PC-3 (cell line): ENCODE results near the gene COL27A1. TPM values are rescaled to one million over a fixed set of nuclear protein-coding genes. Genes with fewer than 3 reads are reported as not detected.

Source experiments
- ATAC-seq: fragments of 200-7000 bp; cut with Tn5 transposase; 2 replicates; pipeline ENCODE4 v1.9.1; 2020; ENCODE audit warnings: mild to moderate bottlenecking, moderate library complexity
- BruUV-seq: library from RNA; stranded (reverse); fragments of 400-500 nt; replicated peaks from 2 replicates; lab custom pipeline; 2021; lab: Mats Ljungman, UMichigan
- CTCF ChIA-PET: fragments of 300-600 bp; sonication (Branson Sonifier 250); formaldehyde crosslinking; loops from one replicate; lab custom pipeline; 2022; ENCODE audit warnings: antibody characterized with exemption; lab: Charles Lee
- POLR2A ChIA-PET: fragments of 300-600 bp; sonication (Branson Sonifier 250); formaldehyde crosslinking; loops from one replicate; lab custom pipeline; 2022; ENCODE audit warnings: antibody characterized with exemption; ENCODE audit not compliant: unreplicated experiment; lab: Charles Lee
- DNase-seq: peaks from one replicate; pipeline ENCODE4 v3.0.0-alpha.2; 2015
- H2AFZ ChIP-seq: fragments of 300-600 bp; sonication (generic); 2 replicates; pipeline ENCODE4 v1.6.0; 2016; ENCODE audit warnings: antibody characterized with exemption, low read length
- H3F3A ChIP-seq: fragments of 300-600 bp; sonication (generic); one replicate; pipeline ENCODE4 v1.6.0; 2017; ENCODE audit warnings: antibody characterized with exemption, low read length, control low read depth, mild to moderate bottlenecking; ENCODE audit not compliant: unreplicated experiment
- H3K27ac ChIP-seq: fragments of 300-600 bp; sonication (generic); 2 replicates; pipeline ENCODE4 v1.5.1; 2016; ENCODE audit warnings: mild to moderate bottlenecking, low read length
- H3K27me3 ChIP-seq: fragments of 300-600 bp; sonication (generic); 2 replicates; pipeline ENCODE4 v1.6.1; 2016; ENCODE audit warnings: low read length, mixed read lengths
- H3K36me3 ChIP-seq: fragments of 300-600 bp; sonication (generic); 2 replicates; pipeline ENCODE4 v1.6.1; 2016; ENCODE audit warnings: low read depth, mixed run types, low read length, mixed read lengths
- H3K4me1 ChIP-seq: fragments of 300-600 bp; sonication (generic); 2 replicates; pipeline ENCODE4 v1.5.1; 2016; ENCODE audit warnings: low read length; ENCODE audit not compliant: insufficient read depth
- H3K4me2 ChIP-seq: fragments of 300-600 bp; sonication (generic); 2 replicates; pipeline ENCODE4 v1.6.0; 2016; ENCODE audit warnings: low read length
- H3K4me3 ChIP-seq: fragments of 300-600 bp; sonication (generic); 2 replicates; pipeline ENCODE4 v1.5.1; 2016; ENCODE audit warnings: mild to moderate bottlenecking, low read length, mixed read lengths
- H3K79me2 ChIP-seq: fragments of 300-600 bp; sonication (generic); 2 replicates; pipeline ENCODE4 v1.6.1; 2017; ENCODE audit warnings: low read length, mixed read lengths
- H3K9ac ChIP-seq: fragments of 300-600 bp; sonication (generic); 2 replicates; pipeline ENCODE4 v1.6.0; 2016; ENCODE audit warnings: mild to moderate bottlenecking, low read length
- H3K9me2 ChIP-seq: fragments of 300-600 bp; sonication (generic); replicated peaks from 2 replicates; pipeline ENCODE4 v1.6.1; 2016; ENCODE audit warnings: mixed run types, low read length, mixed read lengths
- H3K9me3 ChIP-seq: fragments of 300-600 bp; sonication (generic); 2 replicates; pipeline ENCODE4 v1.6.1; 2016; ENCODE audit warnings: low read length, mixed read lengths
- H4K20me1 ChIP-seq: fragments of 300-600 bp; sonication (generic); 2 replicates; pipeline ENCODE4 v1.6.1; 2016; ENCODE audit warnings: low read length, mixed read lengths
- CTCF ChIP-seq: fragments of 300-600 bp; sonication (generic); conservative IDR thresholded peaks from 2 replicates; pipeline ENCODE4 v1.5.1; 2017; ENCODE audit warnings: antibody characterized with exemption, low read depth, mild to moderate bottlenecking, low read length
- EZH2 ChIP-seq: fragments of 300-600 bp; sonication (generic); IDR thresholded peaks from one replicate; pipeline ENCODE4 v1.6.1; 2017; ENCODE audit warnings: antibody characterized with exemption, mild to moderate bottlenecking, low read length; ENCODE audit not compliant: unreplicated experiment
- EZH2phosphoT487 ChIP-seq: fragments of 300-600 bp; sonication (generic); IDR thresholded peaks from 2 replicates; pipeline ENCODE4 v1.6.1; 2018; ENCODE audit warnings: mild to moderate bottlenecking, antibody characterized with exemption, low read length, borderline replicate concordance
- intact Hi-C: fragments of 100-400 bp; cut with micrococcal nuclease; formaldehyde crosslinking; loops from 2 replicates; pipeline ENCODE4 v1.9.0; 2023
- total RNA-seq: library from RNA; depleted of rRNA; stranded (reverse); fragments of >200 nt; gene quantifications from 2 replicates; pipeline ENCODE4 v1.2.3, GENCODE V29; 2014

Gene COL27A1
- total RNA-seq, 1 experiment from 2014 or later: 4.3 TPM

GRCh38 chr9:114228016-114228808, 72.9 kb downstream of the COL27A1 start:
- BruUV-seq: no TSS peak
- POLR2A ChIA-PET: interaction anchor here (0.7 kb wide), 1 partner anchor 24 kb away, joined by 4 read pairs; no protein-coding TSS in a partner anchor

GRCh38 chr9:114229295-114229694, 74.0 kb downstream of the COL27A1 start:
- BruUV-seq: no TSS peak
- no peaks in the 10 kb centered on the region for H3K27me3 ChIP-seq
- no peak for TF ChIP-seq CTCF
- TF ChIP-seq EZH2: no peak
- TF ChIP-seq EZH2phosphoT487: no peak
- H3F3A ChIP-seq: no peaks in the 10 kb centered on the region
- H3K4me3 ChIP-seq: no peak overlapping the region
- H3K9me2 ChIP-seq: no peaks in the 10 kb centered on the region
- no peaks in the 10 kb centered on the region for H3K9me3 ChIP-seq
- no peak overlapping the region for H3K9ac ChIP-seq
- peaks cover 24% of the 10 kb centered on the region for H3K4me1 ChIP-seq
- ChIA-PET POLR2A (interaction anchor here (0.7 kb wide), 1 partner anchor 25 kb away, joined by 4 read pairs; no protein-coding TSS in a partner anchor), CTCF (no interaction called here)
- DNase-seq (no peak), ATAC-seq (no peak)
- H3K4me2 ChIP-seq: no peak overlapping the region
- H2AFZ ChIP-seq: no peak overlapping the region
- H4K20me1 ChIP-seq: no peaks in the 10 kb centered on the region
- no peaks in the 10 kb centered on the region for H3K36me3 ChIP-seq
- intact Hi-C loops: no loop called here
- no peak overlapping the region for H3K27ac ChIP-seq
- H3K79me2 ChIP-seq: no peaks in the 10 kb centered on the region

More at GRCh38 chr9:114228016-114228808, 72.9 kb downstream of the COL27A1 start:
- H3K36me3 ChIP-seq: no peaks in the 10 kb centered on the region
- no peak for DNase-seq
- no peaks in the 10 kb centered on the region for H3F3A ChIP-seq
- no peaks in the 10 kb centered on the region for H3K9me2 ChIP-seq
- ATAC-seq: no peak
- CTCF ChIA-PET: no interaction called here
- H4K20me1 ChIP-seq: no peaks in the 10 kb centered on the region
- no peaks in the 10 kb centered on the region for H3K9me3 ChIP-seq
- TF ChIP-seq CTCF (no peak), EZH2phosphoT487 (no peak), EZH2 (no peak)
- H3K27ac ChIP-seq: no peak overlapping the region
- H3K4me2 ChIP-seq: no peak overlapping the region
- no peaks in the 10 kb centered on the region for H3K79me2 ChIP-seq
- peaks cover 35% of the 10 kb centered on the region for H3K4me1 ChIP-seq
- H3K27me3 ChIP-seq: no peaks in the 10 kb centered on the region
- no peak overlapping the region for H3K4me3 ChIP-seq
- no peak overlapping the region for H2AFZ ChIP-seq
- no peak overlapping the region for H3K9ac ChIP-seq
- intact Hi-C loops: no loop called here

GRCh38 chr9:114230068-114230467, 74.7 kb downstream of the COL27A1 start:
- H3K79me2 ChIP-seq: no peaks in the 10 kb centered on the region
- intact Hi-C loops: no loop called here

More at GRCh38 chr9:114230068-114230467, 74.7 kb downstream of the COL27A1 start:
- no peak for DNase-seq
- no peaks in the 10 kb centered on the region for H3K9me2 ChIP-seq
- H3K9ac ChIP-seq: no peak overlapping the region
- H3K4me3 ChIP-seq: no peak overlapping the region
- ATAC-seq: no peak
- ChIA-PET CTCF (no interaction called here), POLR2A (no interaction called here)
- no peaks in the 10 kb centered on the region for H4K20me1 ChIP-seq
- no peak overlapping the region for H2AFZ ChIP-seq
- BruUV-seq: no TSS peak
- no peaks in the 10 kb centered on the region for H3K9me3 ChIP-seq
- H3F3A ChIP-seq: no peaks in the 10 kb centered on the region
- no peaks in the 10 kb centered on the region for H3K36me3 ChIP-seq
- no peaks in the 10 kb centered on the region for H3K27me3 ChIP-seq
- H3K4me2 ChIP-seq: no peak overlapping the region
- no peak for TF ChIP-seq CTCF
- no peak overlapping the region for H3K27ac ChIP-seq
- peaks cover 17% of the 10 kb centered on the region for H3K4me1 ChIP-seq
